HCT116 (cell line): ENCODE measurements around the gene SFXN4. TPM values are rescaled to one million over a fixed set of nuclear protein-coding genes. Genes with fewer than 3 reads are reported as not detected.

Source experiments
- ATF3 ChIP-seq: IDR thresholded peaks from 2 replicates; pipeline ENCODE4 v1.6.1; 2012
- CEBPB ChIP-seq: IDR thresholded peaks from 2 replicates; pipeline ENCODE4 v1.6.1; 2012; ENCODE audit warnings: low read depth
- CTCF ChIP-seq, 3 experiments: fragments of 200-600 bp in 1 of 3; sonication (generic) in 1 of 3; IDR thresholded peaks in 2 of 3; conservative IDR thresholded peaks in 1 of 3; 2 replicates each; pipeline ENCODE4 v1.5.1; 2012 to 2017; ENCODE audit warnings: low read depth in 2 of 3, low read length in 2 of 3, antibody characterized with exemption in 1 of 3, borderline replicate concordance in 1 of 3, control low read depth in 1 of 3, mild to moderate bottlenecking in 1 of 3, mixed read lengths in 1 of 3, mixed run types in 1 of 3, moderate library complexity in 1 of 3; ENCODE audit not compliant: insufficient read depth in 1 of 3
- ELF1 ChIP-seq: IDR thresholded peaks from 2 replicates; pipeline ENCODE4 v1.6.1; 2012; ENCODE audit warnings: low read depth, borderline replicate concordance
- SIN3A ChIP-seq: IDR thresholded peaks from 2 replicates; pipeline ENCODE4 v1.6.1; 2012; ENCODE audit warnings: low read depth
- SP1 ChIP-seq: IDR thresholded peaks from 2 replicates; pipeline ENCODE4 v1.6.1; 2012; ENCODE audit warnings: low read depth
- TCF7L2 ChIP-seq: IDR thresholded peaks from 2 replicates; pipeline ENCODE4 v1.7.0; 2011; ENCODE audit warnings: borderline replicate concordance, inconsistent platforms; ENCODE audit not compliant: insufficient read depth, insufficient read length; ENCODE audit errors: extremely low read depth
- ZBTB33 ChIP-seq: IDR thresholded peaks from 2 replicates; pipeline ENCODE4 v1.6.1; 2011; ENCODE audit warnings: mild to moderate bottlenecking, low read length, moderate library complexity; ENCODE audit not compliant: insufficient replicate concordance; ENCODE audit errors: extremely low read depth
- ZFX ChIP-seq: fragments of 450-650 bp; IDR thresholded peaks from 2 replicates; pipeline ENCODE4 v1.6.1; 2017
- total RNA-seq: library from RNA; stranded (reverse); gene quantifications from one replicate; pipeline ENCODE4 v1.2.1, GENCODE V29; 2021; ENCODE audit not compliant: unreplicated experiment

The SFXN4 gene
- total RNA-seq, 1 experiment from 2014 or later: 58.2 TPM

GRCh38 chr10:119103903-119104653, 61.4 kb downstream of the SFXN4 start, which contains the start of gene DENND10 (continued):
- TF ChIP-seq CTCF (IDR thresholded peaks at IDR 0.05 in 2 of 3, conservative IDR thresholded peaks at IDR 0.05 in 1 of 3; ENCODE audit: borderline replicate concordance in 1 of 3, insufficient read depth in 1 of 3, low read depth in 2 of 3, low read length in 2 of 3): no peak
- no peak for TF ChIP-seq CEBPB
- peak; percentile 99 for TF ChIP-seq ZFX
- no peak for TF ChIP-seq TCF7L2
- no peak; the same call in 1 of the 2 replicates for TF ChIP-seq SP1
- TF ChIP-seq SIN3A: no peak
- TF ChIP-seq ATF3: no peak
- TF ChIP-seq ELF1: no peak
- no peak for TF ChIP-seq ZBTB33
